HAP-1 (cell line): Measurements from ENCODE around the gene SIGLEC10.
"Not testable (repeated sequence)": the region's sequence is repeated elsewhere in the genome, so short reads cannot be mapped to it uniquely, and the experiment has no call there.

Experiments
- DNase-seq, 2 experiments: peaks; one replicate each; pipeline ENCODE4 v3.0.0-alpha.2; 2016 to 2020; ENCODE audit warnings: low spot score in 2 of 2
- H3K27me3 ChIP-seq: fragments of 250-450 bp; sonication (Bioruptor Pico); 2 replicates; pipeline ENCODE4 v1.5.1; 2020; ENCODE audit warnings: low read depth, mild to moderate bottlenecking, moderate library complexity
- H3K36me3 ChIP-seq: fragments of 250-450 bp; sonication (Bioruptor Pico); replicated peaks from 2 replicates; pipeline ENCODE4 v1.5.1; 2020; ENCODE audit warnings: mild to moderate bottlenecking
- H3K4me1 ChIP-seq: fragments of 250-450 bp; sonication (Bioruptor Pico); 2 replicates; pipeline ENCODE4 v1.5.1; 2020; ENCODE audit warnings: mild to moderate bottlenecking
- H3K4me3 ChIP-seq: fragments of 250-450 bp; sonication (Bioruptor Pico); 2 replicates; pipeline ENCODE4 v1.5.1; 2020; ENCODE audit warnings: mild to moderate bottlenecking, moderate library complexity
- H3K9me3 ChIP-seq: fragments of 250-450 bp; sonication (Bioruptor Pico); 2 replicates; pipeline ENCODE4 v1.5.1; 2020; ENCODE audit warnings: mild to moderate bottlenecking, moderate library complexity
- in situ Hi-C: fragments of 300-500 bp; cut with MboI; formaldehyde crosslinking; loops from 3 replicates; pipeline ENCODE4 v1.14.3; 2020; ENCODE audit warnings: low sequenced_read_pairs, inconsistent platforms, mixed read lengths

SIGLEC10 gene

GRCh38 chr19:51421229-51422052 is 4.0 kb upstream of the SIGLEC10 start:
- no peak for DNase-seq
- Histone ChIP-seq H3K9me3 (no peaks in the 10 kb centered on the region), H3K27me3 (peaks cover 2% of the 10 kb centered on the region; the same call in 1 of the 2 replicates), H3K4me3 (no peak overlapping the region), H3K4me1 (no peaks in the 10 kb centered on the region), H3K36me3 (no peaks in the 10 kb centered on the region)
- in situ Hi-C loops, result no loop called here

DNA sequence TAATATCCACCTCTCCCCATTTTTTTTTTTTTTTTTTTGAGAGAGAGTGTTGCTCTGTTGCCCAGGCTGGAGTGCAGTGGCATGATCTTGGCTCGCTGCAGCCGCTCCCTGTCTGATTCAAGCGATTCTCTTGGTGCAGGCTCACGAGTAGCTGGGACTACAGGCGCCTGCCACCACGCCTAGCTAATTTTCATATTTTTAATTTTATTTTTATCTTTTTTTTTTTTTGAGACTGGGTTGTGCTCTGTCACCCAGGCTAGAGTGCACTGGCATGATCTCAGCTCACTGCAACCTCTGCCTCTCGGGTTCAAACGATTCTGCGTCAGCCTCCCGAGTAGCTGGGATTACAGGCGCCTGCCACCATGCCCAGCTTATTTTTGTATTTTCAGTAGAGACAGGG is 3.1 kb upstream of the SIGLEC10 start:
- H3K4me3 ChIP-seq, H3K9me3 ChIP-seq, H3K27me3 ChIP-seq, in situ Hi-C loops, H3K4me1 ChIP-seq, DNase-seq, H3K36me3 ChIP-seq: not testable (repeated sequence)

DNA sequence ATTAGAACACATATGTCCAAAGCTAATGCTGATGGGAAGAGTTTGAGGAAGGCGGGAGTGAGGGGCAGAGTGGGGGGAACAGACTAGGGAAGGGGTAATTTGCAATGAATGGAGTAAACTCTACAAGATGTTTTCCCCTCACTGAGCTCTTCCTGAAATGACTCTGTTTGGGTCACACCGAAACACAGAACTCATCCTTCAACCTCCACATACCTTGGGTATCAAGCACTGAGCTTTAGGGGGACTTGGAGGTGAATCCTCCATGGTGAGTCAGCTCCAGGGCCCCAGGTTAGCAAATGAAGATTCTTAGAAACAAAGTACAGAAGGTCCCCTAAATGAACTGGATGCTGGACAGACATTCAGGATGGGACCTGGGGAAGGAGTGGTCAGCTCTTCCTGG is 1.3 kb upstream of the SIGLEC10 start:
- H3K36me3 ChIP-seq, result no peaks in the 10 kb centered on the region
- H3K4me3 ChIP-seq, result no peak overlapping the region
- in situ Hi-C loops, result no loop called here
- DNase-seq, result no peak
- H3K27me3 ChIP-seq, result peaks cover 2% of the 10 kb centered on the region; the same call in 1 of the 2 replicates
- H3K4me1 ChIP-seq, result no peaks in the 10 kb centered on the region
- no peaks in the 10 kb centered on the region for H3K9me3 ChIP-seq

DNA sequence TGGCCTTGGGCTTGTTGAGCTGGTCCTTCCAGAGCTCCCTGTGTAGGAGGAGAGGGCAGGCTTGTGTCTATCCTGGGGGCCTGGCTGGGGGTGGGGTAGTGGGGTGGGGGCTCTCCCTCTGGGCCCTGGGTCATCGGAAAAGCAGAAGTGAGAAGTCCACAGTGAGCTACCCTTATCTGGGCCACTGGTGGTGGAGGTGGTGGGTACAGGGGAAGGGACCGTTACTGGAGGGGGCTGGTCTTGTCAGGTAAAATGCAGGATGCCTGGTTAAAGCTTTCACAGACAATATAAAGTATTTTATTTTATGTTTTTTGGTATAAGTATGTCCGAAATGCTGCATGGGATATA is 342 bp upstream of the SIGLEC10 start:
- H3K9me3 ChIP-seq, result no peaks in the 10 kb centered on the region
- no peak for DNase-seq

DNA sequence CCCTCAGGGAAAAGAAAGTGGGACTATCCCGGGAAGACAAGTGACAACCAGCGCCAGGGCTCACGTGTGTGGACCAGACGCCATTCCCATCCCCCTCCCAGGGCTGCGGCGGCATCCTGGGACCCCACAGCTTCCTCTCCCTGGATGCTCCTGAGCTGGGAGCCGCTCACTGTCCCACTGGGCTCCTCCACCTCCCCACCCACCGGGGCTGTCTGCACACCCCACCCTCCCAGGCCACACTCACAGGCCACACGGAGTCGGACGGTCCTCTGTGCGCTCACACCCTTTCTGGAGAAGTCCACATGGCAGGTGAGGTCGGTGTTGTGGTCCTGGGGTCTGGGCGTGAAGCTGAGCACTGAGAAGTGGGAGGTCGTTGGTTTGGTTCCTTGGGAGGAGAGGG is 1.0 kb downstream of the SIGLEC10 start:
- H3K9me3 ChIP-seq, H3K36me3 ChIP-seq, H3K4me1 ChIP-seq, H3K4me3 ChIP-seq, DNase-seq, in situ Hi-C loops, H3K27me3 ChIP-seq: not testable (repeated sequence)

More for the DNA sequence above, 342 bp upstream of the SIGLEC10 start:
- no peak overlapping the region for H3K4me3 ChIP-seq
- in situ Hi-C loops, result no loop called here
- no peaks in the 10 kb centered on the region for H3K36me3 ChIP-seq
- no peaks in the 10 kb centered on the region for H3K4me1 ChIP-seq
- peaks cover 2% of the 10 kb centered on the region; the same call in 1 of the 2 replicates for H3K27me3 ChIP-seq

GRCh38 chr19:51415187-51415586 is 2.3 kb downstream of the SIGLEC10 start:
- Histone ChIP-seq H3K4me3 (no peak overlapping the region), H3K4me1 (no peaks in the 10 kb centered on the region), H3K36me3 (no peaks in the 10 kb centered on the region), H3K27me3 (peaks cover 2% of the 10 kb centered on the region; the same call in 1 of the 2 replicates), H3K9me3 (no peaks in the 10 kb centered on the region)
- no peak for DNase-seq
- in situ Hi-C loops, result no loop called here

DNA sequence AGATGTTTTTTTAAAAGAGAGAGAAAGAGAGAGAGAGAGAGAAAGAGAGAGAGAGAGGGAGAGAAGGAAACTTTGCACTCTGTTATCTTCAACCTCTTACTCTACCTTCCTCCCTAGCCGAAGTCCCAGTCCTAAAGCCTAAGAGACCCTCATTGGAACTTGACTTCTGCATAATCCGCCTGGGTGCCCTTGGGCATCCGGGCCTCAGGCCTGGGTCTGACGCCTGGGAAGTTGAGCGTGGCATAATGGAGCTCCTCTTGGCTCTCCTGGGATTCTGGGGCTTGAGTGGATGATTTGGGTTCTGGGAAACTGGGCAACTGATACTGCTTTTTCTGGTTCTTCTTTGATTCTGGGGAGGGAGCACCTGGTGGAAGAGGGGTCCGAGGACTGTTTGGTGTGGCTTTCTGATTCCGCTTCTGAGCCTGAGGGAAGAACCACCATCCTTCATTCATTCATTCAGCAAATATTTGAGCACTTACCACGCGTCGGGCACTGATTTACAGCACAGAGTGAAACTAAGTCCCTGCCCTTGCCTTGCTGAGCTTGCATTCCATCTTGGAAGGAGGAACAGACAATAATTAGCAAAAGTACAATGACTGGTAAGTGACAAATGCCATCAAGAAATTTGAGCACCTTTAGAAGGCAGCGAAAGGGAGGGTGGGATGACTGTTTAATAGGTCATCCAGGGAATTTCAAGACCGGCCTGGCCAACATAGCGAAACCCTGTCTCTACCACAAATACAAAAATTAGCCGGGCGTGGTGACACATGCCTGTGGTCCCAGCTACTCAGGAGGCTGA is 6.3 kb downstream of the SIGLEC10 start:
- Histone ChIP-seq H3K9me3 (no peaks in the 10 kb centered on the region), H3K36me3 (no peaks in the 10 kb centered on the region), H3K4me3 (no peak overlapping the region), H3K4me1 (0 out of 2 replicates have a peak, but pooled peaks cover 5% of the 10 kb centered on the region), H3K27me3 (no peaks in the 10 kb centered on the region)
- in situ Hi-C loops, result no loop called here
- DNase-seq, result no peak

DNA sequence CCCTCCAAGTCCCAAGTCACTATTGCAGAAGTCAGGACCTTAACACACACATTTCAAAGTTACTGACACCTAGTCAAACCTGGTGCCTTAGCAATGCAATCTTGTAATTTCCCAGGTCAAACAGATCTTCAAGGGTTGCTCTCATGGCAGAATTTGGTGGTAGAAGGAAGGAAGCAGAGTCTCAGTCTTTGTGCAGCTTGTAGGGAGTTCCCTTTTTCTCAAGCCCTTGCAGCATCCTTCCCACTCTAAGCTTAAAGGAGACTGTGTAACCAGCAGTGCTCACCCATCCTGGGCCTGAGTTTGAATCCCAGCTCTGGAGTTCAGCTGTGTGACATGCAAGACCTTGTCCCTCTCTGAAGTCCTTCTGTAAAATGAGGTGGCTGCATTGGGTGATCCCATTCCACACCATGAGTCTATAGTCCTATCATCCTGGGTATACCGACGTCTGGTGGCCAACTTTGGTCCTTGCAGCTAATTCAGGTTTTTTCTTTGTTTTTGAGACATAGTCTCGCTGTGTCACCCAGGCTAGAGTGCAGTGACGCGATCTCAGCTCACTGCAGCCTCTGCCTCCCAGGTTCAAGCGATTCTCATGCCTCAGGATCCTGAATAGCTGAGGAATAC is 9.8 kb downstream of the SIGLEC10 start:
- H3K27me3 ChIP-seq, result no peaks in the 10 kb centered on the region
- in situ Hi-C loops, result no loop called here
- 0 out of 2 replicates have a peak, but pooled peaks cover 5% of the 10 kb centered on the region for H3K4me1 ChIP-seq
- no peaks in the 10 kb centered on the region for H3K36me3 ChIP-seq
- peaks cover 3% of the 10 kb centered on the region; the same call in 1 of the 2 replicates for H3K9me3 ChIP-seq
- DNase-seq, result peak in 1 of 2 experiments; percentile 30
- no peak overlapping the region for H3K4me3 ChIP-seq

GRCh38 chr19:51402117-51402516 is 15.3 kb downstream of the SIGLEC10 start:
- in situ Hi-C loops, result no loop called here
- Histone ChIP-seq H3K9me3 (peaks cover 12% of the 10 kb centered on the region; the same call in 1 of the 2 replicates), H3K27me3 (no peaks in the 10 kb centered on the region), H3K36me3 (no peaks in the 10 kb centered on the region), H3K4me3 (no peak overlapping the region), H3K4me1 (no peaks in the 10 kb centered on the region)
- DNase-seq, result no peak

- H3K4me1 ChIP-seq, DNase-seq, in situ Hi-C loops, H3K36me3 ChIP-seq, H3K4me3 ChIP-seq, H3K27me3 ChIP-seq: not testable (repeated sequence)
- H3K9me3 ChIP-seq, result peaks cover 12% of the 10 kb centered on the region; the same call in 1 of the 2 replicates
Observed at GRCh38 chr19:51399936-51400335, 17.5 kb downstream of the SIGLEC10 start.

DNA sequence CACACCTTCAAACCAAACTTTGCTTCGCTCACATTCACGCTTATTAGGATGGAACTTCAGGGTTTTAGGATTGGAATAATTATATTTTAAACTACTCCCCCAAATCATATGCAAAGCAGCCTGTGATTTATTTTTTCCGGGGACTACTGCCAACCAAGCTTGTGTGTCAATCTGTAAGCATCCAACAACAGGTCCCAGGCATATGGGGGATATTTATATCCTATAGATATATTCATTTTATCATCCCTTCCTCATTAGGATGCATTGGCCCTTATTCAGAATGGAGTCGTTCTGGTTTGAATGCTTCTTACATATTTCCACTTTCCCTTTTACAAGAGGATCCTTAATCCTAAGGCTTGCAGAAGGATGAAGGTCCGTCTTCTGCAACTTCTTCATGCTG is 18.2 kb downstream of the SIGLEC10 start:
- in situ Hi-C loops, result no loop called here
- no peak overlapping the region for H3K4me3 ChIP-seq
- peaks cover 12% of the 10 kb centered on the region; the same call in 1 of the 2 replicates for H3K9me3 ChIP-seq

GRCh38 chr19:51398096-51398704 is 19.2 kb downstream of the SIGLEC10 start:
- in situ Hi-C loops, result no loop called here
- Histone ChIP-seq H3K36me3 (no peaks in the 10 kb centered on the region), H3K27me3 (no peaks in the 10 kb centered on the region), H3K4me3 (no peak overlapping the region), H3K9me3 (peaks cover 12% of the 10 kb centered on the region; the same call in 1 of the 2 replicates), H3K4me1 (peaks cover 8% of the 10 kb centered on the region)
- DNase-seq, result peak in 1 of 2 experiments; percentile 48

More for the DNA sequence above, 18.2 kb downstream of the SIGLEC10 start:
- Histone ChIP-seq H3K36me3 (no peaks in the 10 kb centered on the region), H3K4me1 (peaks cover 2% of the 10 kb centered on the region; the same call in 1 of the 2 replicates), H3K27me3 (no peaks in the 10 kb centered on the region)
- DNase-seq, result no peak

GRCh38 chr19:51397453-51397852 is 20.0 kb downstream of the SIGLEC10 start:
- H3K36me3 ChIP-seq, DNase-seq, H3K4me1 ChIP-seq, in situ Hi-C loops, H3K4me3 ChIP-seq, H3K9me3 ChIP-seq, H3K27me3 ChIP-seq: not testable (repeated sequence)
